Neural cell (in vitro differentiated cells): ENCODE measurements around the gene MGA. TPM values are rescaled to one million over a fixed set of nuclear protein-coding genes. Genes with fewer than 3 reads are reported as not detected.

Source experiments
- H2AFZ ChIP-seq: fragments of 200-600, 300-800 bp; sonication (generic), shearing (Covaris generic); 2 replicates; pipeline ENCODE4 v1.6.0; 2014; ENCODE audit warnings: low read depth, mild to moderate bottlenecking, antibody characterized with exemption, low read length, moderate library complexity
- H3F3A ChIP-seq: fragments of 200-600 bp; shearing (Covaris generic); 2 replicates; pipeline ENCODE4 v1.6.1; 2016; ENCODE audit warnings: mild to moderate bottlenecking, moderate library complexity, mixed read lengths, antibody characterized with exemption, low read length; ENCODE audit not compliant: insufficient read depth, poor library complexity, severe bottlenecking
- H3K27ac ChIP-seq: fragments of 200-600, 300-800 bp; sonication (generic), shearing (Covaris generic); 2 replicates; pipeline ENCODE4 v1.5.1; 2014; ENCODE audit warnings: mild to moderate bottlenecking, low read length, moderate library complexity
- H3K27me3 ChIP-seq: fragments of 300-800, 200-600 bp; sonication (generic), shearing (Covaris generic); 2 replicates; pipeline ENCODE4 v1.6.0; 2014; ENCODE audit warnings: mild to moderate bottlenecking, low read depth, low read length, moderate library complexity; ENCODE audit not compliant: insufficient read depth
- H3K36me3 ChIP-seq: fragments of 300-800, 200-600 bp; sonication (generic), shearing (Covaris generic); 2 replicates; pipeline ENCODE4 v1.5.1; 2014; ENCODE audit warnings: mild to moderate bottlenecking, antibody characterized with exemption, low read length, moderate library complexity; ENCODE audit not compliant: insufficient read depth
- H3K4me2 ChIP-seq: fragments of 300-800, 200-600 bp; sonication (generic), shearing (Covaris generic); 2 replicates; pipeline ENCODE4 v1.6.0; 2014; ENCODE audit warnings: mild to moderate bottlenecking, low read length
- H3K4me3 ChIP-seq: fragments of 300-800, 200-600 bp; sonication (generic), shearing (Covaris generic); 2 replicates; pipeline ENCODE4 v1.5.1; 2014; ENCODE audit warnings: mild to moderate bottlenecking, low read length, moderate library complexity
- H3K79me2 ChIP-seq: fragments of 200-600 bp; shearing (Covaris generic); replicated peaks from 2 replicates; pipeline ENCODE4 v1.6.0; 2014; ENCODE audit warnings: mild to moderate bottlenecking, low read length, moderate library complexity; ENCODE audit not compliant: insufficient read depth
- H3K9ac ChIP-seq: fragments of 300-800, 200-600 bp; sonication (generic), shearing (Covaris generic); 2 replicates; pipeline ENCODE4 v1.6.1; 2016; ENCODE audit warnings: mild to moderate bottlenecking, low read length, mixed read lengths
- H3K9me2 ChIP-seq: fragments of 200-600 bp; shearing (Covaris generic); 2 replicates; pipeline ENCODE4 v1.6.1; 2016; ENCODE audit warnings: mild to moderate bottlenecking, low read length, mixed read lengths; ENCODE audit not compliant: insufficient read depth
- H3K9me3 ChIP-seq: fragments of 200-600, 300-800 bp; sonication (generic), shearing (Covaris generic); 2 replicates; pipeline ENCODE4 v1.6.1; 2016; ENCODE audit warnings: mild to moderate bottlenecking, mixed run types, low read length, moderate library complexity, mixed read lengths
- H4K20me1 ChIP-seq: fragments of 200-600 bp; shearing (Covaris generic); 2 replicates; pipeline ENCODE4 v1.6.1; 2016; ENCODE audit warnings: mild to moderate bottlenecking, mixed run types; ENCODE audit not compliant: insufficient read depth
- EP300 ChIP-seq: fragments of 450-650 bp; conservative IDR thresholded peaks from 2 replicates; pipeline ENCODE4 v1.6.1; 2014; ENCODE audit warnings: antibody characterized with exemption, mild to moderate bottlenecking, moderate library complexity; ENCODE audit not compliant: poor library complexity, severe bottlenecking
- MXI1 ChIP-seq: fragments of 450-650 bp; conservative IDR thresholded peaks from 2 replicates; pipeline ENCODE4 v1.6.1; 2014; ENCODE audit warnings: antibody characterized with exemption, mild to moderate bottlenecking; ENCODE audit not compliant: poor library complexity, severe bottlenecking
- POLR2AphosphoS5 ChIP-seq: IDR thresholded peaks from 2 replicates; pipeline ENCODE4 v1.6.1; 2012
- RAD21 ChIP-seq: fragments of 450-650 bp; conservative IDR thresholded peaks from 2 replicates; pipeline ENCODE4 v1.6.1; 2014; ENCODE audit warnings: antibody characterized with exemption, mild to moderate bottlenecking, moderate library complexity
- TAF1 ChIP-seq: IDR thresholded peaks from 2 replicates; pipeline ENCODE4 v1.6.1; 2012; ENCODE audit warnings: low read depth
- polyA plus RNA-seq: library from polyadenylated mRNA; depleted of rRNA; stranded (reverse); fragments of >200 nt; gene quantifications from 2 replicates; pipeline ENCODE4 v1.2.3, GENCODE V29; 2014
- small RNA-seq, 3 experiments: library from RNA; depleted of rRNA; stranded (forward); fragments of <200 nt; gene quantifications; one replicate each; pipeline ENCODE3, GENCODE V24; 2012
- TF ChIP-seq, protein P1 (sequence below): IDR thresholded peaks from 2 replicates; pipeline ENCODE4 v1.6.1; 2012; ENCODE audit warnings: borderline replicate concordance

MGA gene
- polyA plus RNA-seq, 1 donor from 2014 or later, result 13.2 TPM

DNA sequence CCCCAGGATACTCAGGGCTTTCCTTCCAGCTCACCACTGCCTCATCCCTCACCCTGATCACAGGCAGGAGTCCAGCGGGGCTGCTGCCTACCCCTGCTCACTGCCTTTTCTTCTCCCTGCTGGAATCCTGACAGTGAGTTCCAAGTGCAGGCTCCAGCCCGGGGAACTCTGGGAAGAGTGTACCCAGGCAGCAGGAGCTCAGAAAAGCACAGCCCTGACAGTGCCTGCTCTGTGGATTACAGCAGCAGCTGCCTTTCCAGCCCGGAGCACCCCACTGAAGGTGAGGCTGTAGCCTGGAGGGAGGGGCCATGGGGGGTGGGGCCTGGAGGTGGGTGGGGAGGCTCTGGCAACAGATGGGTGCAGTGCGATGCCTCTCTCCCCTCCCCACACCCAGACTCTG lies 161.6 kb downstream of the MGA start:
- H2AFZ ChIP-seq, result no peak overlapping the region
- H3K9me2 ChIP-seq, result no peaks in the 10 kb centered on the region
- H3K27me3 ChIP-seq, result no peaks in the 10 kb centered on the region
- H4K20me1 ChIP-seq, result no peaks in the 10 kb centered on the region
- no peak overlapping the region for H3K27ac ChIP-seq
- H3K4me3 ChIP-seq, result no peak overlapping the region
- H3K79me2 ChIP-seq, result no peaks in the 10 kb centered on the region
- no peak overlapping the region for H3K9ac ChIP-seq
- H3K4me2 ChIP-seq, result no peak overlapping the region
- TF ChIP-seq RAD21, result no peak
- no peak for TF ChIP-seq POLR2AphosphoS5
- TF ChIP-seq EP300, result no peak
- H3K36me3 ChIP-seq, result peaks cover 2% of the 10 kb centered on the region
- H3K9me3 ChIP-seq, result no peaks in the 10 kb centered on the region
- no peaks in the 10 kb centered on the region for H3F3A ChIP-seq

DNA sequence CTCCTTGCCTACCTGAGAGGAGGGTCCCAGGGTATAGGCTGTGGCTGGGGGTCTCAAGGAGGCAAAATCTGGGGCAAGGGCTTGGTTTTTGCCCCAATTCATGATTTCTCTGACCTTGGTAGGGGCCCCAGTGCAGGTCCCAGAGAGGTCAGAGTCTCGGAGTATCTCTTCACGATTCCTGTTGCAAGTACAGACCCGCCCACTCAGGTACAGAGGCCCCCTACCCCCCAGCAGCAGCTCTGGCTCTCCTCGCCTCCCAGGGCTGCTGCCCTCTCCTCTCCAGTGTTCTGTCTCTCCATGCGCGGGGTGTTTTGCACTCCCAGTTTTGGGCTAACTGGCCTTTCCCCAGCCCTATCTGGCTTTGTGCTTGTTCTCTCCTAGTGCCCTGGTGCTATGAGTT lies 162.3 kb downstream of the MGA start:
- Histone ChIP-seq H3K9me3 (no peaks in the 10 kb centered on the region), H3K9ac (no peak overlapping the region), H3K4me3 (no peak overlapping the region), H3F3A (no peaks in the 10 kb centered on the region), H2AFZ (no peak overlapping the region), H3K36me3 (no peaks in the 10 kb centered on the region), H3K27ac (no peak overlapping the region), H4K20me1 (no peaks in the 10 kb centered on the region), H3K9me2 (no peaks in the 10 kb centered on the region), H3K4me2 (no peak overlapping the region), H3K27me3 (no peaks in the 10 kb centered on the region), H3K79me2 (no peaks in the 10 kb centered on the region)
- TF ChIP-seq TAF1, result no peak
- TF ChIP-seq, protein P1, sequence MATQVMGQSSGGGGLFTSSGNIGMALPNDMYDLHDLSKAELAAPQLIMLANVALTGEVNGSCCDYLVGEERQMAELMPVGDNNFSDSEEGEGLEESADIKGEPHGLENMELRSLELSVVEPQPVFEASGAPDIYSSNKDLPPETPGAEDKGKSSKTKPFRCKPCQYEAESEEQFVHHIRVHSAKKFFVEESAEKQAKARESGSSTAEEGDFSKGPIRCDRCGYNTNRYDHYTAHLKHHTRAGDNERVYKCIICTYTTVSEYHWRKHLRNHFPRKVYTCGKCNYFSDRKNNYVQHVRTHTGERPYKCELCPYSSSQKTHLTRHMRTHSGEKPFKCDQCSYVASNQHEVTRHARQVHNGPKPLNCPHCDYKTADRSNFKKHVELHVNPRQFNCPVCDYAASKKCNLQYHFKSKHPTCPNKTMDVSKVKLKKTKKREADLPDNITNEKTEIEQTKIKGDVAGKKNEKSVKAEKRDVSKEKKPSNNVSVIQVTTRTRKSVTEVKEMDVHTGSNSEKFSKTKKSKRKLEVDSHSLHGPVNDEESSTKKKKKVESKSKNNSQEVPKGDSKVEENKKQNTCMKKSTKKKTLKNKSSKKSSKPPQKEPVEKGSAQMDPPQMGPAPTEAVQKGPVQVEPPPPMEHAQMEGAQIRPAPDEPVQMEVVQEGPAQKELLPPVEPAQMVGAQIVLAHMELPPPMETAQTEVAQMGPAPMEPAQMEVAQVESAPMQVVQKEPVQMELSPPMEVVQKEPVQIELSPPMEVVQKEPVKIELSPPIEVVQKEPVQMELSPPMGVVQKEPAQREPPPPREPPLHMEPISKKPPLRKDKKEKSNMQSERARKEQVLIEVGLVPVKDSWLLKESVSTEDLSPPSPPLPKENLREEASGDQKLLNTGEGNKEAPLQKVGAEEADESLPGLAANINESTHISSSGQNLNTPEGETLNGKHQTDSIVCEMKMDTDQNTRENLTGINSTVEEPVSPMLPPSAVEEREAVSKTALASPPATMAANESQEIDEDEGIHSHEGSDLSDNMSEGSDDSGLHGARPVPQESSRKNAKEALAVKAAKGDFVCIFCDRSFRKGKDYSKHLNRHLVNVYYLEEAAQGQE, result no peak
- no peak for TF ChIP-seq MXI1

Small RNA genes lying within 50 kb of the gene (small RNA-seq; reads per million reads assigned to genes)
- gene MIR626, result 0 reads per million in 3 experiments

Other genes starting within 250 kb of the MGA start
- gene RTF1, start 243.3 kb upstream of the MGA start, polyA plus RNA-seq, result 77.9 and 84.1 TPM in 2 replicates
- 0.20 and 1.1 TPM in 2 replicates for gene ITPKA, start 166.5 kb upstream of the MGA start, polyA plus RNA-seq
- gene LTK, start 146.6 kb upstream of the MGA start, polyA plus RNA-seq, result 0.28 TPM in 1 of 2 replicates, not detected in the other
- 9.4 and 10.4 TPM in 2 replicates for gene RPAP1, start 116.1 kb upstream of the MGA start, polyA plus RNA-seq
- gene TYRO3, start 101.2 kb upstream of the MGA start, polyA plus RNA-seq, result 11.6 and 12.1 TPM in 2 replicates
- gene MAPKBP1, start 114.1 kb downstream of the MGA start, polyA plus RNA-seq, result 30.3 and 39.9 TPM in 2 replicates
- gene JMJD7, start 167.7 kb downstream of the MGA start, polyA plus RNA-seq, result 14.0 and 19.8 TPM in 2 replicates
- 11.3 and 26.2 TPM in 2 replicates for gene PLA2G4B, start 178.4 kb downstream of the MGA start, polyA plus RNA-seq
- gene SPTBN5, start 233.6 kb downstream of the MGA start, polyA plus RNA-seq, result 0.01 and 0.04 TPM in 2 replicates